Measurements from ENCODE around the gene EHBP1.

The EHBP1 gene

GRCh38 chr2:62958206-62958605, 252.7 kb downstream of the EHBP1 start:
- Histone ChIP-seq H3K9me3 (ENCODE audit: control insufficient read depth, insufficient read depth, low read length) (no peaks in the 10 kb centered on the region), H3K36me3 (ENCODE audit: control insufficient read depth, insufficient read depth, low read length) (no peaks in the 10 kb centered on the region; the same call in 1 of the 2 replicates), H3K4me3 (ENCODE audit: low read depth, low read length) (no peak overlapping the region), H3K27ac (ENCODE audit: low read depth, low read length) (no peak overlapping the region), H3K4me1 (ENCODE audit: control insufficient read depth, insufficient read depth, low read length) (0 out of 2 replicates have a peak, but pooled peaks cover 3% of the 10 kb centered on the region), H3K9ac (ENCODE audit: low read depth, low read length) (no peak overlapping the region), H3K27me3 (ENCODE audit: control insufficient read depth, insufficient read depth, low read length) (no peaks in the 10 kb centered on the region)

- Histone ChIP-seq H3K27me3 (ENCODE audit: control insufficient read depth, insufficient read depth, low read length) (no peaks in the 10 kb centered on the region), H3K9ac (ENCODE audit: low read depth, low read length) (no peak overlapping the region), H3K4me3 (ENCODE audit: low read depth, low read length) (no peak overlapping the region), H3K4me1 (ENCODE audit: control insufficient read depth, insufficient read depth, low read length) (0 out of 2 replicates have a peak, but pooled peaks cover 3% of the 10 kb centered on the region), H3K36me3 (ENCODE audit: control insufficient read depth, insufficient read depth, low read length) (no peaks in the 10 kb centered on the region), H3K27ac (ENCODE audit: low read depth, low read length) (no peak overlapping the region), H3K9me3 (ENCODE audit: control insufficient read depth, insufficient read depth, low read length) (no peaks in the 10 kb centered on the region)
Observed at GRCh38 chr2:62964050-62964449, 258.5 kb downstream of the EHBP1 start.

- no peaks in the 10 kb centered on the region for H3K36me3 ChIP-seq (ENCODE audit: control insufficient read depth, insufficient read depth, low read length)
- H3K9ac ChIP-seq (ENCODE audit: low read depth, low read length) = no peak overlapping the region
- no peak overlapping the region for H3K4me3 ChIP-seq (ENCODE audit: low read depth, low read length)
- 0 out of 2 replicates have a peak, but pooled peaks cover 3% of the 10 kb centered on the region for H3K4me1 ChIP-seq (ENCODE audit: control insufficient read depth, insufficient read depth, low read length)
- H3K27me3 ChIP-seq (ENCODE audit: control insufficient read depth, insufficient read depth, low read length) = no peaks in the 10 kb centered on the region
- no peaks in the 10 kb centered on the region for H3K9me3 ChIP-seq (ENCODE audit: control insufficient read depth, insufficient read depth, low read length)
- H3K27ac ChIP-seq (ENCODE audit: low read depth, low read length) = no peak overlapping the region
Observed at GRCh38 chr2:62964671-62965070, 259.2 kb downstream of the EHBP1 start.

GRCh38 chr2:62966991-62967390, 261.5 kb downstream of the EHBP1 start:
- no peaks in the 10 kb centered on the region for H3K36me3 ChIP-seq (ENCODE audit: control insufficient read depth, insufficient read depth, low read length)

DNA sequence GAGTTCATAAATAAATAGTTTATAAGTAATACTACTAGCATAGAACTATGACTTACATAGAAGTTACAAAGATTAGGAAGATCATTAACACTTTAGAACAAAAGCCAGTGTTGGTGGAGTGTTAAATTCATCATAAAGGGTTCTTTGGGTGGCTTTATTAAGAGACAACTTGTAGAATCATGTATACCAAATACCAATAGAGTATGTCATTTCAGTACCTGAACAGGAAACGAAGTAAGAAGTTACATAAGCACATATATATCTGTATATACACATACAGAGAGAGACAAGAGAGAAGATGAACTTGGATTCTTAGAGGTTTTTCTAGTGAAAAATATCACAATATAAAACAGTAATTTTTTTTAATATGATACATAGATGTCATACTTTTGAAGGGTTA, 262.7 kb downstream of the EHBP1 start:
- Histone ChIP-seq H3K36me3 (ENCODE audit: control insufficient read depth, insufficient read depth, low read length) (no peaks in the 10 kb centered on the region), H3K9me3 (ENCODE audit: control insufficient read depth, insufficient read depth, low read length) (no peaks in the 10 kb centered on the region), H3K9ac (ENCODE audit: low read depth, low read length) (no peak overlapping the region), H3K27me3 (ENCODE audit: control insufficient read depth, insufficient read depth, low read length) (no peaks in the 10 kb centered on the region), H3K27ac (ENCODE audit: low read depth, low read length) (no peak overlapping the region), H3K4me1 (ENCODE audit: control insufficient read depth, insufficient read depth, low read length) (peaks cover 15% of the 10 kb centered on the region), H3K4me3 (ENCODE audit: low read depth, low read length) (no peak overlapping the region)

More at GRCh38 chr2:62966991-62967390, 261.5 kb downstream of the EHBP1 start:
- Histone ChIP-seq H3K9me3 (ENCODE audit: control insufficient read depth, insufficient read depth, low read length) (no peaks in the 10 kb centered on the region), H3K4me3 (ENCODE audit: low read depth, low read length) (no peak overlapping the region), H3K27me3 (ENCODE audit: control insufficient read depth, insufficient read depth, low read length) (no peaks in the 10 kb centered on the region), H3K27ac (ENCODE audit: low read depth, low read length) (no peak overlapping the region), H3K9ac (ENCODE audit: low read depth, low read length) (no peak overlapping the region), H3K4me1 (ENCODE audit: control insufficient read depth, insufficient read depth, low read length) (peaks cover 13% of the 10 kb centered on the region)

- no peaks in the 10 kb centered on the region for H3K27me3 ChIP-seq (ENCODE audit: control insufficient read depth, insufficient read depth, low read length)
- no peak overlapping the region for H3K4me3 ChIP-seq (ENCODE audit: low read depth, low read length)
- H3K9ac ChIP-seq (ENCODE audit: low read depth, low read length) = no peak overlapping the region
- no peak overlapping the region for H3K27ac ChIP-seq (ENCODE audit: low read depth, low read length)
- H3K4me1 ChIP-seq (ENCODE audit: control insufficient read depth, insufficient read depth, low read length) = peaks cover 15% of the 10 kb centered on the region
- H3K36me3 ChIP-seq (ENCODE audit: control insufficient read depth, insufficient read depth, low read length) = no peaks in the 10 kb centered on the region
- no peaks in the 10 kb centered on the region for H3K9me3 ChIP-seq (ENCODE audit: control insufficient read depth, insufficient read depth, low read length)
Observed at GRCh38 chr2:62968668-62969067, 263.2 kb downstream of the EHBP1 start.

DNA sequence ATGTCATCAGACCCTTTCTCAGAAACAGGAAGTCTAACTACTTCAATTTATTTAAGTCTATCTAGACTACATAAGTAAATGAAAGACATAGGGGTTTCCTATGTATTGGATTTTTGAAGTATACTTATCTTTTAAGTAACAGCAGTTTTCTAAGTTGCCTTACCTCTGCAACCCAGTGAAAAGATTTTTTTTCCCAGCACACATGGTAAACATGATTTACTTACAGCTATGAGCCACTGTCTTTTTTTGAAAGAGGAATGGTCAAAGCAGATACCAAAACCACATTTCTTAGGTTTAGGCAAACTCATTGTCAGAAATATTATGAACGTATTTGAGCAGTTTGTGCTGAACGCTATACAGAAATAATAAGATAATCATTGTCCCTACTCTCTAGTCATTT, 266.4 kb downstream of the EHBP1 start:
- no peaks in the 10 kb centered on the region for H3K9me3 ChIP-seq (ENCODE audit: control insufficient read depth, insufficient read depth, low read length)
- H3K27ac ChIP-seq (ENCODE audit: low read depth, low read length) = no peak overlapping the region

GRCh38 chr2:62972601-62973000, 267.1 kb downstream of the EHBP1 start:
- no peaks in the 10 kb centered on the region for H3K27me3 ChIP-seq (ENCODE audit: control insufficient read depth, insufficient read depth, low read length)
- peaks cover 15% of the 10 kb centered on the region for H3K4me1 ChIP-seq (ENCODE audit: control insufficient read depth, insufficient read depth, low read length)
- no peaks in the 10 kb centered on the region for H3K36me3 ChIP-seq (ENCODE audit: control insufficient read depth, insufficient read depth, low read length)
- H3K27ac ChIP-seq (ENCODE audit: low read depth, low read length) = no peak overlapping the region
- no peak overlapping the region for H3K9ac ChIP-seq (ENCODE audit: low read depth, low read length)
- H3K9me3 ChIP-seq (ENCODE audit: control insufficient read depth, insufficient read depth, low read length) = no peaks in the 10 kb centered on the region
- H3K4me3 ChIP-seq (ENCODE audit: low read depth, low read length) = no peak overlapping the region

More for the DNA sequence above, 266.4 kb downstream of the EHBP1 start:
- H3K27me3 ChIP-seq (ENCODE audit: control insufficient read depth, insufficient read depth, low read length) = no peaks in the 10 kb centered on the region
- no peak overlapping the region for H3K9ac ChIP-seq (ENCODE audit: low read depth, low read length)
- no peak overlapping the region for H3K4me3 ChIP-seq (ENCODE audit: low read depth, low read length)
- H3K4me1 ChIP-seq (ENCODE audit: control insufficient read depth, insufficient read depth, low read length) = peaks cover 15% of the 10 kb centered on the region
- no peaks in the 10 kb centered on the region for H3K36me3 ChIP-seq (ENCODE audit: control insufficient read depth, insufficient read depth, low read length)

GRCh38 chr2:62974999-62975398, 269.5 kb downstream of the EHBP1 start:
- no peak overlapping the region for H3K4me3 ChIP-seq (ENCODE audit: low read depth, low read length)
- H3K27me3 ChIP-seq (ENCODE audit: control insufficient read depth, insufficient read depth, low read length) = no peaks in the 10 kb centered on the region
- H3K36me3 ChIP-seq (ENCODE audit: control insufficient read depth, insufficient read depth, low read length) = peaks cover 12% of the 10 kb centered on the region
- H3K9ac ChIP-seq (ENCODE audit: low read depth, low read length) = no peak overlapping the region
- peaks cover 15% of the 10 kb centered on the region for H3K4me1 ChIP-seq (ENCODE audit: control insufficient read depth, insufficient read depth, low read length)
- no peak overlapping the region for H3K27ac ChIP-seq (ENCODE audit: low read depth, low read length)
- no peaks in the 10 kb centered on the region for H3K9me3 ChIP-seq (ENCODE audit: control insufficient read depth, insufficient read depth, low read length)

DNA sequence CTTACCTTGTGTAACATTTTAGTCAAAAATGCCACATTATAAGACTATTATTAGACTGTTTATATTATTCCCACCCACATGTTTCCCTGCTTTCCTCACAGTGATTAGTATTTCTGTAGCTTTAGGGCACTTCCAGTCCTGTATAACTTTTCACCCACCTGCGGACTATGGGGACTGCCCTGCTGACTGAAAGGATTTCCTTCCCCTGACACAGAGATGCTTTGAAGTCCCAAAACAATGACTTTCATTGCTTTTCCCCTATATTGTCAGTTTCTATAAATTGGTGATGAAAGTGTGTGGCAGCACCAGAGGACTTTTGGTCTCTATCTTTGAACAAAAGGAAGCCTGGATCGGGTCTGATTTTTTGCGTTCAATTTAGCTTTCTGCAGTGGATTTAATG, 286.1 kb downstream of the EHBP1 start:
- no peaks in the 10 kb centered on the region for H3K9me3 ChIP-seq (ENCODE audit: control insufficient read depth, insufficient read depth, low read length)
- no peak overlapping the region for H3K9ac ChIP-seq (ENCODE audit: low read depth, low read length)
- H3K27ac ChIP-seq (ENCODE audit: low read depth, low read length) = no peak overlapping the region
- peaks cover 6% of the 10 kb centered on the region; the same call in 1 of the 2 replicates for H3K36me3 ChIP-seq (ENCODE audit: control insufficient read depth, insufficient read depth, low read length)
- H3K27me3 ChIP-seq (ENCODE audit: control insufficient read depth, insufficient read depth, low read length) = no peaks in the 10 kb centered on the region
- H3K4me3 ChIP-seq (ENCODE audit: low read depth, low read length) = no peak overlapping the region
- 0 out of 2 replicates have a peak, but pooled peaks cover 4% of the 10 kb centered on the region for H3K4me1 ChIP-seq (ENCODE audit: control insufficient read depth, insufficient read depth, low read length)

GRCh38 chr2:62992561-62992960, 287.0 kb downstream of the EHBP1 start:
- Histone ChIP-seq H3K9me3 (ENCODE audit: control insufficient read depth, insufficient read depth, low read length) (no peaks in the 10 kb centered on the region), H3K27ac (ENCODE audit: low read depth, low read length) (no peak overlapping the region), H3K4me1 (ENCODE audit: control insufficient read depth, insufficient read depth, low read length) (0 out of 2 replicates have a peak, but pooled peaks cover 4% of the 10 kb centered on the region), H3K9ac (ENCODE audit: low read depth, low read length) (no peak overlapping the region), H3K4me3 (ENCODE audit: low read depth, low read length) (no peak overlapping the region), H3K36me3 (ENCODE audit: control insufficient read depth, insufficient read depth, low read length) (peaks cover 10% of the 10 kb centered on the region; the same call in 1 of the 2 replicates), H3K27me3 (ENCODE audit: control insufficient read depth, insufficient read depth, low read length) (no peaks in the 10 kb centered on the region)
